Measurements from ENCODE around the gene S100PBP.

DNA sequence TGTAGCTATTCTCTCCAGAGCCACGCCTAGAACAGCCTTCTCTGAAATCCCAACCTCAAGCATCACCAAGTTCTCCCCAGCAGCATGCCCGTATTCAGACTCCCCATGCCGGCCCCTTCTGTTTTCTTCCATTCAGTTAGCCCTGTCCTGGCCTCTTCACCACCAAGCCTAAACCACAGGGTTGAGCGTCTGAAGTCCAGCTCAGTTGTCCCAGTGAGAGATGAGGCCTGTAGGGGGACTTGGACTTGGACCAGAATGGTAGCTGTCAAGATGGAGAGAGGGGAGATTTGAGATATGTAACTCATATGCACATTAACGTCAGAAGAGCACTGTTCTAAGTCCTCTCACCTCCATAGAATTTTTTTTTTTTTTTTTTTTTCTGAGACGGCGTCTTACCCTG lies 89.2 kb downstream of the S100PBP start:
- TF ChIP-seq, protein P1, sequence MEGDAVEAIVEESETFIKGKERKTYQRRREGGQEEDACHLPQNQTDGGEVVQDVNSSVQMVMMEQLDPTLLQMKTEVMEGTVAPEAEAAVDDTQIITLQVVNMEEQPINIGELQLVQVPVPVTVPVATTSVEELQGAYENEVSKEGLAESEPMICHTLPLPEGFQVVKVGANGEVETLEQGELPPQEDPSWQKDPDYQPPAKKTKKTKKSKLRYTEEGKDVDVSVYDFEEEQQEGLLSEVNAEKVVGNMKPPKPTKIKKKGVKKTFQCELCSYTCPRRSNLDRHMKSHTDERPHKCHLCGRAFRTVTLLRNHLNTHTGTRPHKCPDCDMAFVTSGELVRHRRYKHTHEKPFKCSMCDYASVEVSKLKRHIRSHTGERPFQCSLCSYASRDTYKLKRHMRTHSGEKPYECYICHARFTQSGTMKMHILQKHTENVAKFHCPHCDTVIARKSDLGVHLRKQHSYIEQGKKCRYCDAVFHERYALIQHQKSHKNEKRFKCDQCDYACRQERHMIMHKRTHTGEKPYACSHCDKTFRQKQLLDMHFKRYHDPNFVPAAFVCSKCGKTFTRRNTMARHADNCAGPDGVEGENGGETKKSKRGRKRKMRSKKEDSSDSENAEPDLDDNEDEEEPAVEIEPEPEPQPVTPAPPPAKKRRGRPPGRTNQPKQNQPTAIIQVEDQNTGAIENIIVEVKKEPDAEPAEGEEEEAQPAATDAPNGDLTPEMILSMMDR (IDR thresholded peaks at IDR 0.05), result no peak
- no peak for TF ChIP-seq POLR2A (IDR thresholded peaks at IDR 0.05)
